Spleen (tissue), 7 donors: ENCODE measurements around the gene IFNGR1.

Experiments
- CTCF ChIP-seq, 11 experiments: fragments of 200-600 bp in 7 of 11; fragments of 450-650 bp in 4 of 11; sonication (generic) in 4 of 11; IDR thresholded peaks in 8 of 11; conservative IDR thresholded peaks in 3 of 11; 1 replicate in 7 of 11; 2 replicates in 4 of 11; pipeline versions ENCODE4 v1.4.0 to v1.8.0; 2016 to 2021; ENCODE audit warnings: antibody characterized with exemption in 11 of 11, inconsistent platforms in 4 of 11, mild to moderate bottlenecking in 1 of 11
- POLR2A ChIP-seq, 3 donors: fragments of 450-650 bp; IDR thresholded peaks; one replicate each; pipeline ENCODE4 v1.5.1; 2017; ENCODE audit warnings: antibody characterized with exemption in 3 of 3, mild to moderate bottlenecking in 1 of 3
- POLR2AphosphoS5 ChIP-seq, 3 donors: sonication (generic); formaldehyde crosslinking; IDR thresholded peaks; one replicate each; pipeline ENCODE4 v1.5.1; 2017; ENCODE audit warnings: antibody characterized with exemption in 3 of 3
- donor health status: DM: no; HTN: no; CAD: no; lungs with moderate emphysema.
- donor health status: DM: no; HTN: no; CAD: no.
- donor health status: DM: no; HTN: no; CAD: no.

GRCh38 chr6:137202078-137202477, 17.1 kb downstream of the IFNGR1 start:
- no peak for TF ChIP-seq POLR2A (IDR thresholded peaks at IDR 0.05)
- peak in 2 of 3 donors; percentile 26 to 48 for TF ChIP-seq POLR2AphosphoS5 (IDR thresholded peaks at IDR 0.05)
- peak in 6 of 11 experiments; percentile 8 to 27 (median 22) for TF ChIP-seq CTCF (IDR thresholded peaks at IDR 0.05 in 8 of 11, conservative IDR thresholded peaks at IDR 0.05 in 3 of 11)
